ENCODE measurements around the gene TST.
"Not testable (repeated sequence)": the region's sequence is repeated elsewhere in the genome, so short reads cannot be mapped to it uniquely, and the experiment has no call there.

The TST gene

GRCh38 chr22:37014415-37014806 is 4.8 kb downstream of the TST start:
- DNase-seq (ENCODE audit: low read depth) = no peak

- no peak for DNase-seq (ENCODE audit: low read depth)
Measured at GRCh38 chr22:37012956-37013355, 6.3 kb downstream of the TST start.

- DNase-seq (ENCODE audit: low read depth) = no peak
Measured at GRCh38 chr22:37012262-37012904, 6.9 kb downstream of the TST start.

GRCh38 chr22:37011472-37011871 is 7.8 kb downstream of the TST start:
- no peak for DNase-seq (ENCODE audit: low read depth)

- DNase-seq (ENCODE audit: low read depth) = no peak
Measured at GRCh38 chr22:37010976-37011375, 8.3 kb downstream of the TST start.

- no peak for DNase-seq (ENCODE audit: low read depth)
Measured at GRCh38 chr22:37010174-37010573, 9.1 kb downstream of the TST start.

- no peak for DNase-seq (ENCODE audit: low read depth)
Measured at GRCh38 chr22:37009490-37009889, 9.8 kb downstream of the TST start.

- no peak for DNase-seq (ENCODE audit: low read depth)
Measured at GRCh38 chr22:37008365-37008764, 10.9 kb downstream of the TST start.

- DNase-seq (ENCODE audit: low read depth) = no peak
Measured at GRCh38 chr22:37007651-37008050, 11.6 kb downstream of the TST start.

GRCh38 chr22:37002633-37003032 is 16.6 kb downstream of the TST start:
- DNase-seq (ENCODE audit: low read depth) = no peak

- DNase-seq (ENCODE audit: low read depth) = no peak
Measured at GRCh38 chr22:37001826-37002225, 17.4 kb downstream of the TST start.

GRCh38 chr22:37000676-37001534 is 18.3 kb downstream of the TST start:
- no peak for DNase-seq (ENCODE audit: low read depth)

- DNase-seq (ENCODE audit: low read depth) = no peak
Measured at GRCh38 chr22:36999463-36999862, 19.8 kb downstream of the TST start.

GRCh38 chr22:36998620-36999351 is 20.5 kb downstream of the TST start:
- DNase-seq (ENCODE audit: low read depth) = no peak

- no peak for DNase-seq (ENCODE audit: low read depth)
Measured at GRCh38 chr22:36997746-36998145, 21.5 kb downstream of the TST start.

- DNase-seq (ENCODE audit: low read depth) = no peak
Measured at GRCh38 chr22:36991206-36991605, 28.0 kb downstream of the TST start.

- no peak for DNase-seq (ENCODE audit: low read depth)
Measured at GRCh38 chr22:36990457-36990856, 28.8 kb downstream of the TST start.

GRCh38 chr22:36989012-36989411 is 30.2 kb downstream of the TST start:
- not testable (repeated sequence) for DNase-seq (ENCODE audit: low read depth)

GRCh38 chr22:36988075-36988832 is 31.0 kb downstream of the TST start:
- DNase-seq (ENCODE audit: low read depth) = no peak

GRCh38 chr22:36986242-36986821 is 32.9 kb downstream of the TST start:
- DNase-seq (ENCODE audit: low read depth) = no peak

- DNase-seq (ENCODE audit: low read depth) = no peak
Measured at GRCh38 chr22:36985211-36985889, 33.9 kb downstream of the TST start.
